LoVo (cell line): Measurements from ENCODE around the gene IPO11.
"Not testable (repeated sequence)": the region's sequence is repeated elsewhere in the genome, so short reads cannot be mapped to it uniquely, and the experiment has no call there.

Experiments used
- DNase-seq: peaks from one replicate; pipeline ENCODE4 v3.0.0-alpha.2; 2016; ENCODE audit warnings: low spot score

IPO11 gene

GRCh38 chr5:62600560-62601252 is 188.1 kb downstream of the IPO11 start:
- no peak for DNase-seq

GRCh38 chr5:62603934-62604333 is 191.4 kb downstream of the IPO11 start:
- DNase-seq: no peak

GRCh38 chr5:62605638-62606037 is 193.1 kb downstream of the IPO11 start:
- no peak for DNase-seq

GRCh38 chr5:62606878-62607277 is 194.3 kb downstream of the IPO11 start:
- DNase-seq: no peak

- DNase-seq: no peak
Measured at GRCh38 chr5:62607615-62608014, 195.1 kb downstream of the IPO11 start.

- DNase-seq: no peak
Measured at GRCh38 chr5:62608529-62609511, 196.3 kb downstream of the IPO11 start.

- no peak for DNase-seq
Measured at GRCh38 chr5:62614355-62614754, 201.8 kb downstream of the IPO11 start.

- DNase-seq: no peak
Measured at GRCh38 chr5:62616615-62617277, 204.2 kb downstream of the IPO11 start.

GRCh38 chr5:62617943-62618342 is 205.4 kb downstream of the IPO11 start:
- no peak for DNase-seq

- DNase-seq: no peak
Measured at GRCh38 chr5:62620761-62621160, 208.2 kb downstream of the IPO11 start.

- DNase-seq: no peak
Measured at GRCh38 chr5:62621280-62621679, 208.7 kb downstream of the IPO11 start.

GRCh38 chr5:62623271-62623670 is 210.7 kb downstream of the IPO11 start:
- no peak for DNase-seq

GRCh38 chr5:62624436-62624835 is 211.9 kb downstream of the IPO11 start:
- not testable (repeated sequence) for DNase-seq

GRCh38 chr5:62626534-62626933 is 214.0 kb downstream of the IPO11 start:
- DNase-seq: no peak

GRCh38 chr5:62627121-62627520 is 214.6 kb downstream of the IPO11 start:
- no peak for DNase-seq

- no peak for DNase-seq
Measured at GRCh38 chr5:62627901-62628300, 215.3 kb downstream of the IPO11 start.

- no peak for DNase-seq
Measured at GRCh38 chr5:62631909-62632580, 219.5 kb downstream of the IPO11 start.

GRCh38 chr5:62633243-62633642 is 220.7 kb downstream of the IPO11 start:
- no peak for DNase-seq

- no peak for DNase-seq
Measured at GRCh38 chr5:62640446-62640845, 227.9 kb downstream of the IPO11 start.

GRCh38 chr5:62642468-62642867 is 229.9 kb downstream of the IPO11 start:
- DNase-seq: no peak

GRCh38 chr5:62643556-62644451 is 231.2 kb downstream of the IPO11 start:
- DNase-seq: no peak
